ENCODE data around the gene SETBP1.

DNA sequence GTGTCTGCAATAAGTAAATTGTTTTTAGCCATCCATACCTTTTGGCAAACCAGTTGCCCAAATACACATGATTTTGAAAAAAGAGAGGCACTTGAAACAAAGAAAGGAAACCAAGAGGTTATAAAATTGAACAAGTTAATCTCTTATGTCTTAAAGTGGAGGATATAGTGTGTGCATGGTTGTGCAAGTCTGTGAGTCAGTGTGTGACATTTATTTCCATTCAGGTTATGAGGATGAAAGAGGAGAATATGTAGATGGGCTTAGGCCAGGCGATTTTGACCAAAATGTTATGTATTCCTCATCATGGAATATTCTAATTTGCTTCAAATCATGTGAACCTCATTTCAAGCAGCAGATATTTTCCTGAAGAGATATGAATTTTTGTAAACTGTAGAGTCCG is 123.3 kb downstream of the SETBP1 start:
- TF ChIP-seq POLR2AphosphoS5 (IDR thresholded peaks at IDR 0.05; ENCODE audit: borderline replicate concordance, low read depth, low read length): no peak
- no peak for TF ChIP-seq EZH2 (IDR thresholded peaks at IDR 0.05)
- no peak for TF ChIP-seq FOXP2 (optimal IDR thresholded peaks at IDR 0.05; ENCODE audit: control extremely low read depth, extremely low read length, insufficient read depth)

Measured in SK-N-MC (cell line).